GM21529 (cell line): ENCODE results near the gene MCF2L2.

ENCODE experiments used
- ATAC-seq: cut with Tn5 transposase; IDR thresholded peaks from one replicate; pipeline ENCODE4 v1.9.1; 2021; ENCODE audit not compliant: unreplicated experiment

MCF2L2 gene

GRCh38 chr3:183328823-183329222 lies 99.6 kb downstream of the MCF2L2 start:
- no peak for ATAC-seq

GRCh38 chr3:183328164-183328563 lies 100.3 kb downstream of the MCF2L2 start:
- no peak for ATAC-seq

DNA sequence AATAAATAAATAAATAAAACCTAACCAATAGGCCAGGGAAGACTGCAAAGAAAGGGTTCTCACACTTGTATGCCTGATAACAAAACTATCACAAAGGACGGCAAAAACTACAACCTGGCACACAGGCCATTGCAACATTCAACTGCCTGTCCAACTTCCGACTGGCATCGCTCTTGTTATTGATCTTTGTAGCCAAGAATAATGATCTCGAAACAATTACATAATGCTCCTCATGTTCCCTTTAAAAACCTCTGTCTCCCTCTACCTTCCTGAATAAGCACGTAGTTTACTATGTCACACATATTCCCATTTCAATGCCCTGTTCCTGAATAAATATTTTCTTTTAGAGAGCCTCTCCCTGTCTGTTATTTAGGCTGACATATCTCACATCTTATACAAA lies 101.1 kb downstream of the MCF2L2 start:
- no peak for ATAC-seq

GRCh38 chr3:183324083-183324482 lies 104.3 kb downstream of the MCF2L2 start:
- ATAC-seq = no peak

- no peak for ATAC-seq
Observed at GRCh38 chr3:183319371-183319770, 109.0 kb downstream of the MCF2L2 start.

DNA sequence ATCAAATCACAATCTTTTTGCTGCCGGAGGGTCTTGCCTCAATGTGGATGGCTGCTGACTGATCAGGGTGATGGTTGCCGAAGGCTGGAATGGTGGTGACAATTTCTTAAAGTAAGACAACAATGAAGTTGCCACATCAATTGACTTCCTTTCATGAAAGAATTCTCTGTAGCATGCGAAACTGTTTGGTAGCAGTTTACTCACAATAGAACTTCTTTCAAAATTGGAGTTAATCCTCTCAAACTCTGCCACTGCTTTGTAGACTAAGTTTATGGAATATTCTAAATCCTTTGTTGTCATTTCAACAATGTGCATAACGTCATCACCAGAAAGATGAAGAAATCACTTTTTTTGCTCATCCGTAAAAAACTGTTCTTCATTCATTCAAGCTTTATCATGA lies 109.5 kb downstream of the MCF2L2 start:
- no peak for ATAC-seq

DNA sequence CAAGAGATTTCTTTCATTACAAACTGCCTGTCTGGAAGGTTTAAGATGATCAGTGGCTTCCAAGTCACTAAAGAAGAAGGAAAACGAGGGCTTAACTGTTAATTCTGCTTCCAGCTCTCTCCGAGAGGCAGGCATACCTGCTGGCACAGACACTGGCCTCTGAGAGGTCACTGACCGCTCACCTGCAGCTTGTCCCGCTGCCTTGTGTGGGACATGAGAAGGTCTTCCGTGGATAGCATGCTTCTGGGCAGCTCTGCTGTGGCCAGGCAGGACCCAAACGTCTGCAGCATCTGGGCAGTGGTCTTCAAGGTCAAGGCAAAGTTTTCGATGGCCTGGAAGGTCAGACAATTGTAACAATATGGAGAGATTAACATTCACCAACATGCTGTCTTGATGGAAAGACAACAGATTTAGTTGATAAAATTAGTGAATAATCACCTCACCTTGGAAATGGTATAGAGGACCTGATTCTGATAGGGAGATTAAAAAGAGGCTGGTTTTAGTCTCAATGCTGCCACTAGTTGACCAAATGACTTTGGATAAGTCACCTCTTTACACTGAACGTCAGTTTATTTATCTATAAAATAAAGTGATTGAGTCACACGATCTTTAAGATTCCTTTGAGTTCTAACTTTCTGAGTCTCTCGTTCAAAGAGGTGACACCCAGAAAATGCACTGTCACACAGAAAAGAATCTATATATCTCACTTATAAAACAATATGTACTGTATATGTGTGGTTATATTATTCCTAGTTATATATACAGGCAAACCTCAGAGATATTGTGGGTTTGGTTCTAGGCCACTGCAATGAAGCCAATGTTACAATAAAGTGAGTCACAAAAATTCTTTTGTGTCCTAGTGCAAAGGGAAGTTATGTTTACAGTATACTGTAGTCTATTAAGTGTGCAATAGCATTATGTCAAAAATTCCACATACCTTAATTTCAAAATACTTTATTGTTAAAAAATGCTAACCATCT lies 110.2 kb downstream of the MCF2L2 start:
- no peak for ATAC-seq

- no peak for ATAC-seq
Observed at GRCh38 chr3:183317271-183317670, 111.1 kb downstream of the MCF2L2 start.

DNA sequence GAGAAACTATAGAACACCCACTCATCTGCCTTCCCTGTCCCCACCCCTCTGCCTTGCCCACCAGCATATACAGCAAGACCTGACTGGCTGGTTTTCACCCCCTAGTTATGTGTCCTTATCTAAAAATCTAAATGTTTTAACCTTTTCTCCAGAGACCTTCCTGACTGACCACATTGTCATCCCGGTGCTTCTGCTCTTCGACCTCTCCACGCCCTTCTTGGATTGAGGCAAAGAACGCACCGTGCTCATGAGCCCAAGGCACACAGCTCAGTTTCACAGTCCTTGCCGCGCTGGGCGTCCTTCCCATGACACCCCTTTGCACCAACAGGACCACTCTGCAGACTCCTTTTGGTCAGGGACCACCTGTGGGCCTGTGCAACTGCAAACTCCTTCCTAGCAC lies 112.7 kb downstream of the MCF2L2 start:
- ATAC-seq = no peak

- ATAC-seq = no peak
Observed at GRCh38 chr3:183313764-183314163, 114.7 kb downstream of the MCF2L2 start.

- no peak for ATAC-seq
Observed at GRCh38 chr3:183313351-183313750, 115.1 kb downstream of the MCF2L2 start.

- no peak for ATAC-seq
Observed at GRCh38 chr3:183312433-183312832, 116.0 kb downstream of the MCF2L2 start.

DNA sequence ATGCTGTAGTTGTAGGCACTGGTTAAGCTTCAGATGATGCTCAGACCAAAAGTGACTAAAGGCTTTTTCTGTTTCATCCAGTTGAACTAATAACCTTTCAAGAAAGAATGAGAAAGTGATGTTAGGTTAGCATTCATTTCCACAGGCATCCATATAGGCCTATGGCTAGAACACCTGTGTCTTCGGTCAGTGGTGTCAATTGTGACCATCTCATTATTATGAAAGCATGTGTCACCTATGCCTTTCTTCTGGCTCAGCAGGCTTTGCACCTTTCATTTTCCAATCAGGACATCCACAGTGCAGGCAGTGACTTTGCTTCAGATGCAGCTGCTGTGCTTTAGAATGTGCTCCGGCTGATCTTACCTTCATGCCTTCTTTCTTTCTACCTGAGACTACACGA lies 117.5 kb downstream of the MCF2L2 start:
- ATAC-seq = no peak

DNA sequence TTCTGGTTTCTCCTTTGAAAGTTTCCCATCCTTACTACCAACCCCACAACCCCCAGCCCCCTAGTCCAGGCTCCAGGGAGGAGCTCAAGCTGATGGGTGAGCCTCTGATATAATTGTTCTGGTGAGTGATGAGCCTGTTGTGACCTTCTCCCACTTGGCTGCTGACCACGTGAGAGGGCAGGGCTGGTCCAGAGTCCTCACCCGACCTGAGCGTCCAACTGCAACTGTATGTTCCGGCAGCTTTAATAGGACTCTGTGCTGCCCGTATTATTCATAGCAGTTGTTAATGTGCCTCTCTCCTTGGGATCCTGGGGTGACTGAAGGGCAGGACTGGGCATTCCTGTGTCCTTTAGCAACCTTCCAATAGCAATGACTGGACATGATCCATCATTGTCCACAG lies 119.1 kb downstream of the MCF2L2 start:
- ATAC-seq = no peak

DNA sequence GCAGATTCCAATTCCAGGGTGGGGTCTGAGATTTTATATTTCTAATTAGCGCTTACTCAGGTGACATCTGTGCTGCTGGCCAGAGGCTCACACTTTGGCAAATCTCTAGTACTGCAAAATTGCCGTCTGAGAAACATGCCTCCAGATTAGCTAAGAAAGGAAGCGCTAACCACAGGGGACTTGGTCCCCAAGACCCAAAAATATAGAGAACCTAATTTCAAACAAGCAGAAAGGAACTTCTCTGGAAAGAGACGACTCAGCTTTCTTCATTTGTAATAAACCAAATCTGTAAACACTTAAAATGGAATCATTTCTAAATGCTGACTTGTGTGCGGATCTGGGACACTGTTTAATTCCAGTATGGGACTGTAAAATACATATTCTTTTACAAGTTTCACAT lies 119.7 kb downstream of the MCF2L2 start:
- no peak for ATAC-seq

GRCh38 chr3:183307749-183308148 lies 120.7 kb downstream of the MCF2L2 start:
- ATAC-seq = no peak

- ATAC-seq = peak; percentile 91
Observed at GRCh38 chr3:183306798-183307671, 121.4 kb downstream of the MCF2L2 start.

DNA sequence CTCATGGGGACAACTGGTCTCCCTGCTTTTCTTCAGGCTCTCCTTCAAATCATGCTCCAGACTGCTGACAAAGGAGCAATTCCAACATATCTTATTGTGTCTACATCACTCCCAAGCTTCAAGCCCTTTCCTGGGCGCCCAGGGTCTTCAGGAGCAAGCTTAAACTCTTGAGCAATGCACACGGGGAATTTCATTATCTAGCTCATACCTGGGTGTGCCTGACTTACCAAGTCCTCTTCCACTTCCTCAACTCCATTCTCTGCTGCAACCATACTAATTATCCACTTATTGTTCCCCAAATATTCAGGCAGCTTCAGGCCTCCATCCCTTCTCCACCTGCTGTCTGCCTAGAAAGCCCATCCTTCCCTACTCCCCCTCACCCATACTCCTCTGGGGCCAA lies 124.7 kb downstream of the MCF2L2 start:
- no peak for ATAC-seq

GRCh38 chr3:183301937-183302580 lies 126.4 kb downstream of the MCF2L2 start:
- no peak for ATAC-seq

DNA sequence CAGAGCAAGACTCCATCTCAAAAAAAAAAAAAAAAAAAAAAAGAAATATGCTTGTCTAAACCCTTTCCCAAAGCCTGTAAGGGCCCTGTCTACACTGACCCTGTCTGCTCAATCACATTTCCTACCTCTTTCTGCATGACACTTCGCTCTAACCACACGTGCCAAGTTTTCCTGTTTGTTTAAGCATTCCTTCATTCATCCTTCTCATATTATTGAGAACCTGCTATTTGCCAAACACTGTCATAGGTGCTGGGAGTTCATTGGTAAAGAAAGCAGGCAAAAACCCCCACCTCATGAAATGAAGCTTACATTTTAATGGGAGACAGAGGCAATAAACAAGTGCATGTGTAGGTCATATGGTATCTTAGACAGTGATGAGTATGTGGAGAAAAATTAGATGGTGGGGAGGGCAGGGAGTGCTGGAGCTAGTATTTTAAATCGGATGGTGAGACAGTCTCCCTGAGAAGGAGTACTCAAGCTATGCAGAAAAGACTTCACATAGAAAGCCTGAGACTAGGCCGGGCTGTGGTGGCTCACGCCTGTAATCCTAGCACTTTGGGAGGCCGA lies 127.3 kb downstream of the MCF2L2 start:
- ATAC-seq = no peak

GRCh38 chr3:183299976-183300375 lies 128.4 kb downstream of the MCF2L2 start:
- ATAC-seq = no peak
